Measurements from ENCODE around the gene GSKIP. TPM values are rescaled to one million over a fixed set of nuclear protein-coding genes. Genes with fewer than 3 reads are reported as not detected.

The GSKIP gene
- total RNA-seq, 1 donor from 2014 or later: 73.2 TPM

DNA sequence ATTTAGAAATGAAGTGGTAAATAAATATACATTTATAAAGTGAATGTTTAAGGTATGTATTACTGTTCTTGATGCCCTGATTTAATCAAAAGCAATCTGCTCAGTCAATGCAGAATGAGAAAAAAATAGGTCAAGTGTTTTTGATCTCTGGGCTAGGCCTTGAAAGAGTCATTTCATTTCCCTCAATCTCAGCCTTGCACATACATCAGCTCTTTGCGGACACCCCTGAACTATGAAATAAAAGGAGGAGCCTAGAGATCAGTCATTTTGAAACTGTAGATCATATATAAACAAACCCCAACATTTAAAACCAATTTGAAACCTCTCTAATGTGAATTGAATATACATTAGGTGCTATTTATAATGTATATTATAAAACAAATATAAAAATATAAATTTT, 42.7 kb upstream of the GSKIP start:
- no peak overlapping the region for H3K4me3 ChIP-seq
- Mint-ChIP-seq H3K4me3 (no peak overlapping the region), H3K4me1 (no peaks in the 10 kb centered on the region), H3K36me3 (peaks cover 24% of the 10 kb centered on the region), H3K9me3 (no peaks in the 10 kb centered on the region), H3K27me3 (ENCODE audit: insufficient read depth, low read depth) (no peaks in the 10 kb centered on the region), H3K27ac (no peak overlapping the region)
- H3K27ac ChIP-seq: no peak overlapping the region
- H2AFZ ChIP-seq (replicated peaks): no peak overlapping the region
- H3K4me2 ChIP-seq: no peak overlapping the region
- DNase-seq (ENCODE audit: low spot score): no peak
- TF ChIP-seq EZH2 (IDR thresholded peaks at IDR 0.05) (no peak), EZH2phosphoT487 (IDR thresholded peaks at IDR 0.05) (no peak)
- TF ChIP-seq, protein P1, sequence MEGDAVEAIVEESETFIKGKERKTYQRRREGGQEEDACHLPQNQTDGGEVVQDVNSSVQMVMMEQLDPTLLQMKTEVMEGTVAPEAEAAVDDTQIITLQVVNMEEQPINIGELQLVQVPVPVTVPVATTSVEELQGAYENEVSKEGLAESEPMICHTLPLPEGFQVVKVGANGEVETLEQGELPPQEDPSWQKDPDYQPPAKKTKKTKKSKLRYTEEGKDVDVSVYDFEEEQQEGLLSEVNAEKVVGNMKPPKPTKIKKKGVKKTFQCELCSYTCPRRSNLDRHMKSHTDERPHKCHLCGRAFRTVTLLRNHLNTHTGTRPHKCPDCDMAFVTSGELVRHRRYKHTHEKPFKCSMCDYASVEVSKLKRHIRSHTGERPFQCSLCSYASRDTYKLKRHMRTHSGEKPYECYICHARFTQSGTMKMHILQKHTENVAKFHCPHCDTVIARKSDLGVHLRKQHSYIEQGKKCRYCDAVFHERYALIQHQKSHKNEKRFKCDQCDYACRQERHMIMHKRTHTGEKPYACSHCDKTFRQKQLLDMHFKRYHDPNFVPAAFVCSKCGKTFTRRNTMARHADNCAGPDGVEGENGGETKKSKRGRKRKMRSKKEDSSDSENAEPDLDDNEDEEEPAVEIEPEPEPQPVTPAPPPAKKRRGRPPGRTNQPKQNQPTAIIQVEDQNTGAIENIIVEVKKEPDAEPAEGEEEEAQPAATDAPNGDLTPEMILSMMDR (IDR thresholded peaks at IDR 0.05): no peak
- no peaks in the 10 kb centered on the region for H3F3A ChIP-seq (ENCODE audit: low read depth)
- peaks cover 13% of the 10 kb centered on the region for H3K36me3 ChIP-seq
- H3K27me3 ChIP-seq: no peaks in the 10 kb centered on the region
- H3K79me2 ChIP-seq (ENCODE audit: low read depth): no peaks in the 10 kb centered on the region
- no peak overlapping the region for H3K9ac ChIP-seq
- H3K4me1 ChIP-seq: peaks cover 9% of the 10 kb centered on the region
- H3K9me3 ChIP-seq (ENCODE audit: low read depth): no peaks in the 10 kb centered on the region
- no peaks in the 10 kb centered on the region for H4K20me1 ChIP-seq (ENCODE audit: low read depth)

DNA sequence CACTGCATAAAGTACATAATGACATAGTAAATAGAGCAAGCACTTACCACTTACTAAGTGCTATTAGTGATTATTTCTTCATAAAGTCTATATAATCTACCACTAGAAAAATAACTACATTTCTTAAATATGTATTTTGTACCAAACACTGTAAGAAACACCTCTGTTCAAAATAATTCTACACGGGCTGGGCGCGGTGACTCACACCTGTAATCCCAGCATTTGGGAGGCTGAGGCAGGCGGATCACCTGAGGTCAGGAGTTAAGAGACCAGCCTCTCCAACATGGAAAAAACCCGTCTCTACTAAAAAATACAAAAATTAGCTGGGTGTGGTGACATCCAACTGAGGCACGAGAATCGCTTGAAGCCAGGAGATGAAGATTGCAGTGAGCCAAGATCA, 39.1 kb upstream of the GSKIP start:
- no peaks in the 10 kb centered on the region for H3K27me3 ChIP-seq
- no peaks in the 10 kb centered on the region for H3K9me3 ChIP-seq (ENCODE audit: low read depth)
- DNase-seq (ENCODE audit: low spot score): no peak
- H3K27ac Mint-ChIP-seq: no peak overlapping the region
- H3K36me3 Mint-ChIP-seq: peaks cover 12% of the 10 kb centered on the region
- peaks cover 13% of the 10 kb centered on the region for H3K36me3 ChIP-seq
- H3K4me1 Mint-ChIP-seq: no peaks in the 10 kb centered on the region
- no peak overlapping the region for H3K4me2 ChIP-seq
- no peak overlapping the region for H2AFZ ChIP-seq (replicated peaks)
- no peak for TF ChIP-seq EZH2 (IDR thresholded peaks at IDR 0.05)
- TF ChIP-seq, protein P1 (IDR thresholded peaks at IDR 0.05): no peak
- no peaks in the 10 kb centered on the region for H3K9me3 Mint-ChIP-seq
- no peak overlapping the region for H3K27ac ChIP-seq
- no peak overlapping the region for H3K4me3 ChIP-seq
- H3F3A ChIP-seq (ENCODE audit: low read depth): no peaks in the 10 kb centered on the region
- H4K20me1 ChIP-seq (ENCODE audit: low read depth): no peaks in the 10 kb centered on the region
- H3K27me3 Mint-ChIP-seq (ENCODE audit: insufficient read depth, low read depth): no peaks in the 10 kb centered on the region
- H3K79me2 ChIP-seq (ENCODE audit: low read depth): no peaks in the 10 kb centered on the region
- H3K9ac ChIP-seq: no peak overlapping the region
- H3K4me3 Mint-ChIP-seq: no peak overlapping the region
- H3K4me1 ChIP-seq: peaks cover 9% of the 10 kb centered on the region

DNA sequence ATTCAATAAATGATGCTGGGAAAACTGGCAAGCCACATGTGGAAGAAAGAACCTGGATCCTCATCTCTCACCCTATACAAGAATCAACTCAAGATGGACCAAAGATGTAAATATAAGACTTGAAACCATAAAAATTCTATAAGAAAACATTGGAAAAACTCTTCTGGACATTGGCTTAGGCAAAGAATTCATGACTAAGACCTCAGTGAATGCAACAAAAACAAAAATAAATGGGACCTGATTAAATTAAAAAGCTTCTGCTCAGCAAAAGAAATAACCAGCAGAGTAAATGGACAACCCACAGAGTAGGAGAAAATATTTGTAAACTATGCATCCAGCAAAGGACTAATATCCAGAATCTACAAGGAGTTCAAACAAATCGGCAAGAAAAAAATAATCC, 24.8 kb upstream of the GSKIP start:
- H3K9me3 Mint-ChIP-seq: no peaks in the 10 kb centered on the region

More for the DNA sequence above, 24.8 kb upstream of the GSKIP start:
- Histone ChIP-seq H2AFZ (replicated peaks) (no peak overlapping the region), H3K9me3 (ENCODE audit: low read depth) (no peaks in the 10 kb centered on the region), H3K4me1 (peaks cover 8% of the 10 kb centered on the region), H3K79me2 (ENCODE audit: low read depth) (no peaks in the 10 kb centered on the region), H3K27ac (no peak overlapping the region), H3K4me2 (no peak overlapping the region), H3K27me3 (no peaks in the 10 kb centered on the region), H3F3A (ENCODE audit: low read depth) (peaks cover 5% of the 10 kb centered on the region), H3K9ac (no peak overlapping the region), H4K20me1 (ENCODE audit: low read depth) (peaks cover 3% of the 10 kb centered on the region), H3K36me3 (no peaks in the 10 kb centered on the region), H3K4me3 (no peak overlapping the region)
- no peak for DNase-seq (ENCODE audit: low spot score)
- H3K4me3 Mint-ChIP-seq: no peak overlapping the region
- H3K27ac Mint-ChIP-seq: no peak overlapping the region
- no peaks in the 10 kb centered on the region for H3K27me3 Mint-ChIP-seq (ENCODE audit: insufficient read depth, low read depth)
- no peaks in the 10 kb centered on the region for H3K4me1 Mint-ChIP-seq
- no peak for TF ChIP-seq EZH2 (IDR thresholded peaks at IDR 0.05)
- no peak for TF ChIP-seq EZH2phosphoT487 (IDR thresholded peaks at IDR 0.05)
- TF ChIP-seq, protein P1 (IDR thresholded peaks at IDR 0.05): no peak
- peaks cover 16% of the 10 kb centered on the region for H3K36me3 Mint-ChIP-seq

Data from neural progenitor cell (in vitro differentiated cells).